GM19240 (cell line): ENCODE results near the gene ZBTB25.
"Not testable (repeated sequence)": the region's sequence is repeated elsewhere in the genome, so short reads cannot be mapped to it uniquely, and the experiment has no call there.

Experiments
- DNase-seq: peaks from one replicate; pipeline ENCODE4 v3.0.0; 2011; ENCODE audit warnings: low spot score; ENCODE audit not compliant: insufficient read length

Gene ZBTB25, protein sequence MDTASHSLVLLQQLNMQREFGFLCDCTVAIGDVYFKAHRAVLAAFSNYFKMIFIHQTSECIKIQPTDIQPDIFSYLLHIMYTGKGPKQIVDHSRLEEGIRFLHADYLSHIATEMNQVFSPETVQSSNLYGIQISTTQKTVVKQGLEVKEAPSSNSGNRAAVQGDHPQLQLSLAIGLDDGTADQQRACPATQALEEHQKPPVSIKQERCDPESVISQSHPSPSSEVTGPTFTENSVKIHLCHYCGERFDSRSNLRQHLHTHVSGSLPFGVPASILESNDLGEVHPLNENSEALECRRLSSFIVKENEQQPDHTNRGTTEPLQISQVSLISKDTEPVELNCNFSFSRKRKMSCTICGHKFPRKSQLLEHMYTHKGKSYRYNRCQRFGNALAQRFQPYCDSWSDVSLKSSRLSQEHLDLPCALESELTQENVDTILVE

DNA sequence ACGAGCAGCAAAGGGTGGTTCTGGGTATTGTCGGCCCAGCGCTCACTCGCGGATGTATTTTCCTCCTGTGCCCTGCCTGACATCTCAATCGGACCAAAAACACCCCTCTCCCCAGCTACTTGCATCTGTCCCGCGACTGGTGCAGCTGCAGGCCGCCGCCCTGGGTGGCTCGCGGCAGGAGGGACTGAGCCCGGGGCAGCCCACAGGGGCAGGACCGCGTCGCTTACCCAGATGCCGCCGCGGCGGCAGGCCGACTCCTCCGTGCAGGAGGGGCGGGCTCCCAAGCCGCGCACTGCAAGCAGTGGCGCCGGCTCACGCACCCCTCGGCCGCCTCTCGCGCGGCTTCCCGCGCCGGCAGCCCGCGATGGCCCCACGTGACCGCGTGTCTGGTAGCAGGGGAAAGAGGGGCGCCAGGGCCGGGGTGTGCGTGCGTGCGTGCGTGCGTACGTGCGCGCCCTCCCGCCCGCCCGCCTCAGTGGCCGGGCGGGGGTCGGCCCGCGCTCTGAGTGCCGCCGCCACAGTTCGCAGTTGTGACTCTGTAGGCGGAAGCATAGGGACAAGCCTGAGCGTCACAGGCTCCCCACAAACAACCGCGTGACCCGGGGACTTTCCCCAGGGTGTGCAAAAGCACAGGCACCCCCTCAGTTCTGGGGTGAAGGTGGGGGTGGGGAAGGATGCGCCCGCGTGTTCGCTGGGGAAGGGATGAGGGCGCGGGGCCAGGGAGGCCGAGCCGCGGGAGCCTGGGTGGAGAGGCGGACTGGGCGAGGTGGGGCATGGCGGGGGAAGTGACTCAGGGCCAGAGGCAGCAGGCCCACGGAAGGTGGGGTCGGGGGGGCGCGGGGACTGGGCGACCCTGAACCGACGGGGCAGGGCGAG, at the start of gene ZBTB25:
ZBTB25 (minus strand) TSS at position 405 of the 876 bp plus-strand sequence. CDS start 13,305 bp downstream, outside the sequence.
- DNase-seq, result peak; percentile 25

GRCh38 chr14:64550621-64551333, 47.1 kb upstream of the ZBTB25 start:
- DNase-seq, result no peak

DNA sequence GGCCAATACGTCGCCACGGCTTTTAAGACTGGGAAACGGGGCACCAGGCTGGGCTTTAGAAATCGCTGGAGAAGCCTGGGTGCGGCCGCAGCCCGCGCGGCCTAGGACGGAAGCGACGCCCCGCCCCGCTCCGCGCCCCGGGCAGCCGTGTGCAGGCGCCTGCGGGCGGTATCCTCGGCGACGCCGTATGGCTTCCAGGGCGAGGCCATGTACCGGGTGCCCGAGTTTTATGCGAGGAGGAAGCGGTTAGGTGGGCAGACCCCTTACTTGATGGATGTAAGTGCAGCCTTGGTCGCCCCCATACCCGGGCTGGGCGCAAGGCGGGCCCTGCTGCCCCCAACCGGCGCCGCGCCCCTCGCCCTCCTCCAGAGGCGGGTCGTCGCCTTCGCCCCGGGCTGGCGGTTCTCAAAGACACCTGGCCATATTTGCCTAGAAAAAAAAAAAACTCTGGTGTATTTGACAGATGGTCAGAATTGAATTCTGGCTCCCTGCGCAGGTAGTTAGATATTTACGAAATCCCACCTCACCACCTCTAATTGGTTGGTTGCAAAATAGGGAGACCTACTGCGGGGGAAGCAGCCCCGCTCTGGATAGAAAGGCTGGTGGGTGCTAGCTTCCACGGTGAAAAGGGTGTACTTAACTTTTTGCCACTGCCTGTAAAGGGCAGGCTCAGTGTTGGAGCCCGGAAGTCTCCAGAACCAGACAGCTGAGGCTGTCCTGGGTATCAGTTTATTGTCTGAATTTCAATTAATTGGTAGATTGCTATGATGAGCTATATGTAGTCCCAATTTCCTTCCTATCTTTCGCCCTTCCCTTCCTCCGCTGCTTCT, 46.4 kb upstream of the ZBTB25 start, which contains the start of gene PPP1R36:
PPP1R36 (plus strand) TSS at position 171 of the 830 bp plus-strand sequence; CDS start at position 208, 37 bp downstream.
- DNase-seq, result no peak

GRCh38 chr14:64549016-64549415, 45.4 kb upstream of the ZBTB25 start:
- no peak for DNase-seq

GRCh38 chr14:64544607-64545312, 41.1 kb upstream of the ZBTB25 start:
- DNase-seq, result no peak

DNA sequence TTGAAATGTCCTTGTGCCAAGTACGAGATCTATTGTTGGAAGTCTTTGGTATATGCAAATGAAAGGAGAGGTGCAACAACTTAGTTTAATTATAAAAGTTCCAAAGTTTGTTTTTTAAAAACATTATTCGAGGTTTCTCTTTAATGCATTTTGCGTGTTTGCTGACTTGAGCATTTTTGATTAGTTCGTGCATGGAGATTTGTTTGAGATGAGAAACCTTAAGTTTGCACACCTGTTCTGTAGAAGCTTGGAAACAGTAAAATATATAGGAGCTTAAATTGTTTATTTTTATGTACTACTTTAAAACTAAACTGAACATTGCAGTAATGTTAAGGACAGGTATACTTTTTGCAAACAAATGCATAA, 39.2 kb upstream of the ZBTB25 start:
- DNase-seq, result no peak

DNA sequence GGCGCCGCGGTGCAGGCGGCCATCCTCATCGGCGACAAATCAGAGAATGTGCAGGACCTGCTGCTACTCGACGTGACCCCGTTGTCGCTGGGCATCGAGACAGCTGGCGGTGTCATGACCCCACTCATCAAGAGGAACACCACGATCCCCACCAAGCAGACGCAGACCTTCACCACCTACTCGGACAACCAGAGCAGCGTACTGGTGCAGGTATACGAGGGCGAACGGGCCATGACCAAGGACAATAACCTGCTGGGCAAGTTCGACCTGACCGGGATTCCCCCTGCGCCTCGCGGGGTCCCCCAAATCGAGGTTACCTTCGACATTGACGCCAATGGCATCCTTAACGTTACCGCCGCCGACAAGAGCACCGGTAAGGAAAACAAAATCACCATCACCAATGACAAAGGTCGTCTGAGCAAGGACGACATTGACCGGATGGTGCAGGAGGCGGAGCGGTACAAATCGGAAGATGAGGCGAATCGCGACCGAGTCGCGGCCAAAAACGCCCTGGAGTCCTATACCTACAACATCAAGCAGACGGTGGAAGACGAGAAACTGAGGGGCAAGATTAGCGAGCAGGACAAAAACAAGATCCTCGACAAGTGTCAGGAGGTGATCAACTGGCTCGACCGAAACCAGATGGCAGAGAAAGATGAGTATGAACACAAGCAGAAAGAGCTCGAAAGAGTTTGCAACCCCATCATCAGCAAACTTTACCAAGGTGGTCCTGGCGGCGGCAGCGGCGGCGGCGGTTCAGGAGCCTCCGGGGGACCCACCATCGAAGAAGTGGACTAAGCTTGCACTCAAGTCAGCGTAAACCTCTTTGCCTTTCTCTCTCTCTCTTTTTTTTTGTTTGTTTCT, 38.6 kb upstream of the ZBTB25 start:
- DNase-seq, result no peak

DNA sequence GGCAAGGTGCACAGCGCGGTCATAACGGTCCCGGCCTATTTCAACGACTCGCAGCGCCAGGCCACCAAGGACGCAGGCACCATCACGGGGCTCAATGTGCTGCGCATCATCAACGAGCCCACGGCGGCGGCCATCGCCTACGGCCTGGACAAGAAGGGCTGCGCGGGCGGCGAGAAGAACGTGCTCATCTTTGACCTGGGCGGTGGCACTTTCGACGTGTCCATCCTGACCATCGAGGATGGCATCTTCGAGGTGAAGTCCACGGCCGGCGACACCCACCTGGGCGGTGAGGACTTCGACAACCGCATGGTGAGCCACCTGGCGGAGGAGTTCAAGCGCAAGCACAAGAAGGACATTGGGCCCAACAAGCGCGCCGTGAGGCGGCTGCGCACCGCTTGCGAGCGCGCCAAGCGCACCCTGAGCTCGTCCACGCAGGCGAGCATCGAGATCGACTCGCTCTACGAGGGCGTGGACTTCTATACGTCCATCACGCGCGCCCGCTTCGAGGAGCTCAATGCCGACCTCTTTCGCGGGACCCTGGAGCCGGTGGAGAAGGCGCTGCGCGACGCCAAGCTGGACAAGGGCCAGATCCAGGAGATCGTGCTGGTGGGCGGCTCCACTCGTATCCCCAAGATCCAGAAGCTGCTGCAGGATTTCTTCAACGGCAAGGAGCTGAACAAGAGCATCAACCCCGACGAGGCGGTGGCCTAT, 37.8 kb upstream of the ZBTB25 start:
- DNase-seq, result no peak

GRCh38 chr14:64540208-64541202, 36.9 kb upstream of the ZBTB25 start, which contains the start of gene HSPA2:
TSS of gene HSPA2 (plus strand) at chr14:64540741. CDS start at chr14:64540850, 109 bp downstream.
- DNase-seq, result peak; percentile 82

GRCh38 chr14:64536488-64537245, 33.0 kb upstream of the ZBTB25 start:
- DNase-seq, result no peak

- DNase-seq, result no peak
Measured at GRCh38 chr14:64531567-64531966, 27.9 kb upstream of the ZBTB25 start.

DNA sequence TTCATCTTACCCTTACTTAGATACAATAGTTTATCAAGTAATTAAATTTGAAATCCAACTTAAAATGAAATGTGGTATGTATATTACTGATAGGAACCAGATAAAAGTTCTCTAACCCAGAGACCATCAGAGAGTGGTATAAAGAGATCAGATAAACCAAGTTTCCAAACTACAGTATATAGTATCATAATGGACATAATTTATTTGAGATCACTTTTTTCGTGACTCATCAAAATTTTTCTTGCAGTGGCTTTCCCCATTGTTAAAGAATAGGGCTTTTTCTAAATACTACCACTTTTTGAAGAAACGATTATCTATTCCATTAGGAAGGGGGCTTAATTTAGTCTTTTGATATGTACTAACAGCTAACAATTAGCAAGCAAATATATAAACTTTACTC, 21.7 kb upstream of the ZBTB25 start:
- no peak for DNase-seq

DNA sequence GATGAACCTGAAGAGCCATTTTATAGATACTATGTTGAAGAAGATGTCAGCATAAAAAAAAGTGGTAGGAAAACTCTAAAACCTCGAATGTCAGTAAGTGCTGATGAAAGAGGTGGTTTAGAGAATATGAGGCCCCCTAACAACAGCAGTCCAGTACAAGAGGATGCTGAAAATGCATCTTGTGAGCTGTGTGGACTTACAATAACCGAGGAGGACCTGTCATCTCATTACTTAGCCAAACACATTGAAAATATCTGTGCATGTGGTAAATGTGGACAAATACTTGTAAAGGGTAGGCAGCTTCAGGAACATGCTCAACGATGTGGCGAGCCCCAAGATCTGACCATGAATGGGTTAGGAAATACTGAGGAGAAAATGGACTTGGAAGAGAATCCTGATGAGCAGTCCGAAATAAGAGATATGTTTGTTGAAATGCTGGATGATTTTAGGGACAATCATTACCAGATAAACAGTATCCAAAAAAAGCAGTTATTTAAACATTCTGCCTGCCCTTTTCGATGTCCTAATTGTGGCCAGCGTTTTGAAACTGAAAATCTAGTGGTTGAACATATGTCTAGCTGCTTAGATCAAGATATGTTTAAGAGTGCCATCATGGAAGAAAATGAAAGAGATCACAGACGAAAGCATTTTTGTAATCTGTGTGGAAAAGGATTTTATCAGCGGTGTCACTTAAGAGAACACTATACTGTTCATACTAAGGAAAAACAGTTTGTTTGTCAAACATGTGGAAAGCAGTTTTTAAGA, 19.1 kb upstream of the ZBTB25 start:
- DNase-seq, result no peak

- DNase-seq, result no peak
Measured at GRCh38 chr14:64520699-64521098, 17.1 kb upstream of the ZBTB25 start.

DNA sequence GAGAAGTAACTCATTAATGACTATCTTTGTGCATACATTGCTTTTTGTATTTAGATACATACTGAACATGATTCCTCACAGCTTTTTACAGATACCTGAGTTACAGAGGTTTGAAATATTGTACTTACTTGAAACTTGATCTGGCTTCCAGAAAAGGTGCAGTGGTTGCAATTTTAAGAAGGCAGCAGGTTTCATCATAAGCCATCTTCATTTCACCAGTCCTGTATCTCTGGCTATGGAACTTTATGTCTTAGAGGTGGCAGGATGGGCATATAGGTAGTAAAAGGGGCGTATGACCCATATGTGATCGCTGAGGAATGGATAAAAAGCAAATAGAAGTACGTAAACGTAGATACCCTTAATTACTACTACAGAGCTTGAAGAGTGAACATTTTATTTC, 14.6 kb upstream of the ZBTB25 start:
- no peak for DNase-seq

- not testable (repeated sequence) for DNase-seq
Measured at GRCh38 chr14:64517667-64518066, 14.0 kb upstream of the ZBTB25 start.
